Epidermal melanocyte (primary cell): ENCODE data around the gene RNF222.

Experiments
- DNase-seq: peaks from one replicate; pipeline ENCODE4 v3.0.0; 2011; ENCODE audit warnings: low spot score; ENCODE audit not compliant: insufficient read length

RNF222 gene

GRCh38 chr17:8345951-8346665 is 51.5 kb downstream of the RNF222 start:
- no peak for DNase-seq

DNA sequence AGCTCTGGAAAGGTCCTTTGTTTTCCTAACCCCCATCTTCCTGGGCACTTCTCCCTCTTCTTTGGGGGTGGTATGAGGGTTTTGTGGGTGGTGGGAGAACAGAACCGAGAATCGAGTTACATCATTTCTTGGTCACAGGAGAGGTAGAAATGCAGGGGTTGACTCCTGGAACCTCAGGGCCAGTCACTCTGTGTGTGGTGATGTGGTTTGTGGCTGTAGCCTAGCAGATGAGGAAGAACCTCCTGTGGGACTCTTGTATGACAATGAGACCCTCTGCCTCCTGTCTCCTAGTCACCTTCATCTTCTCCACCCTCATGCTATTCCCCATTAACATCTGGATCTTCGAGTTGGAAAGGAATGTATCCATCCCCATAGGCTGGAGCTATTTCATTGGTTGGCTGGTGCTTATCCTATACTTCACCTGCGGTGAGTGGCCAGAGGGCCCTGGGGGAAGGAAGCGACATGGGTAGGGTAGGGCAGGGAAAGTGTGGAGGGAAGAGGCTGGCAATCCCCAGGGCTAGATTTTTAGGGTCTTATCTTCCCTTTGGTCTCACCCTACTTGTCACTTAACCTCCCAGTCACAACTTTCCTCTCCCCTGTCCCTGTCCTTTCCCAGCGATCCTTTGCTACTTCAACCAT is 52.5 kb downstream of the RNF222 start:
- DNase-seq = no peak

- DNase-seq = no peak
Observed at GRCh38 chr17:8341456-8341855, 56.2 kb downstream of the RNF222 start.
